Esophagus muscularis mucosa (tissue), 4 donors: ENCODE results near the gene BATF3. TPM values are rescaled to one million over a fixed set of nuclear protein-coding genes. Genes with fewer than 3 reads are reported as not detected.
"Not testable (repeated sequence)": the region's sequence is repeated elsewhere in the genome, so short reads cannot be mapped to it uniquely, and the experiment has no call there.

Experiments used
- DNase-seq: peaks from one replicate; pipeline ENCODE4 v3.0.0-alpha.2; 2017; ENCODE audit errors: extremely low spot score
- H3K27ac ChIP-seq, 4 donors: fragments of 200-600 bp; sonication (generic); replicated peaks in 1 of 4; 1 replicate in 3 of 4; 2 replicates in 1 of 4; pipeline ENCODE4 v1.5.1; 2016 to 2019; ENCODE audit warnings: mild to moderate bottlenecking in 1 of 4
- H3K27me3 ChIP-seq, 4 donors: fragments of 200-600 bp; sonication (generic); one replicate each; pipeline versions ENCODE4 v1.5.1 to v1.6.0; 2016 to 2019
- H3K36me3 ChIP-seq, 4 donors: fragments of 200-600 bp; sonication (generic); one replicate each; pipeline ENCODE4 v1.5.1; 2016 to 2019
- H3K4me1 ChIP-seq, 4 donors: fragments of 200-600 bp; sonication (generic); one replicate each; pipeline ENCODE4 v1.5.1; 2016 to 2019
- H3K4me3 ChIP-seq, 4 donors: fragments of 200-600 bp; sonication (generic); 1 replicate in 2 of 4; 2 replicates in 2 of 4; pipeline ENCODE4 v1.5.1; 2016 to 2019; ENCODE audit warnings: mild to moderate bottlenecking in 4 of 4, moderate library complexity in 1 of 4
- H3K9me3 ChIP-seq, 4 donors: fragments of 200-600 bp; sonication (generic); 1 replicate in 3 of 4; 2 replicates in 1 of 4; pipeline ENCODE4 v1.5.1; 2016 to 2019
- CTCF ChIP-seq, 3 experiments: fragments of 200-600 bp in 2 of 3; fragments of 450-650 bp in 1 of 3; sonication (generic) in 2 of 3; IDR thresholded peaks; one replicate each; pipeline ENCODE4 v1.5.1; 2017 to 2019; ENCODE audit warnings: antibody characterized with exemption in 3 of 3, mild to moderate bottlenecking in 2 of 3, moderate library complexity in 1 of 3
- EP300 ChIP-seq: sonication (generic); formaldehyde crosslinking; IDR thresholded peaks from one replicate; pipeline ENCODE4 v1.6.1; 2017; ENCODE audit warnings: antibody characterized with exemption
- POLR2A ChIP-seq: fragments of 450-650 bp; IDR thresholded peaks from one replicate; pipeline ENCODE4 v1.6.1; 2017; ENCODE audit warnings: antibody characterized with exemption, moderate library complexity, mild to moderate bottlenecking, low read depth
- POLR2AphosphoS5 ChIP-seq, 2 donors: sonication (generic); formaldehyde crosslinking; IDR thresholded peaks; one replicate each; pipeline ENCODE4 v1.6.1; 2017; ENCODE audit warnings: antibody characterized with exemption in 2 of 2
- WGBS: methylation state at CpG from one replicate; pipeline ENCODE4 v1.1.5; 2018; 5-methylcytosine and 5-hydroxymethylcytosine counted together
- intact Hi-C: fragments of 100-400 bp; cut with DNase I; formaldehyde crosslinking; loops from one replicate; pipeline ENCODE4 v1.15.1; 2023
- total RNA-seq, 4 donors: library from RNA; depleted of rRNA; stranded (reverse); fragments of >200 nt; gene quantifications; one replicate each; pipeline versions ENCODE4 v1.1.0 to v1.2.1, GENCODE V29; 2016

The BATF3 gene
- total RNA-seq, 4 donors from 2014 or later = 2.1 to 8.1 (median 5.9) TPM

- Histone ChIP-seq H3K4me3 (no peak overlapping the region), H3K27me3 (no peaks in the 10 kb centered on the region), H3K27ac (no peak overlapping the region), H3K9me3 (peaks cover 0 to 6% (median 0%) of the 10 kb centered on the region in 4 donors), H3K36me3 (no peaks in the 10 kb centered on the region), H3K4me1 (no peaks in the 10 kb centered on the region)
- TF ChIP-seq CTCF (IDR thresholded peaks at IDR 0.05) (no peak), POLR2AphosphoS5 (IDR thresholded peaks at IDR 0.05) (no peak), POLR2A (no peak), EP300 (no peak)
- intact Hi-C loops = no loop called here
- WGBS = 89% methylated on average over 4 of the region's 4 CpGs
- peak; percentile 21 for DNase-seq
Observed at GRCh38 chr1:212712451-212713303, 13.0 kb upstream of the BATF3 start.

GRCh38 chr1:212711974-212712373 is 12.3 kb upstream of the BATF3 start:
- H3K27me3 ChIP-seq, H3K9me3 ChIP-seq, H3K27ac ChIP-seq, H3K36me3 ChIP-seq, H3K4me3 ChIP-seq, intact Hi-C loops, H3K4me1 ChIP-seq: not testable (repeated sequence)
- peak; percentile 55 for DNase-seq
- 94% methylated on average over 8 of the region's 8 CpGs for WGBS

- no peaks in the 10 kb centered on the region for H3K4me1 ChIP-seq
- H3K4me3 ChIP-seq = no peak overlapping the region
- DNase-seq = peak; percentile 57
- no peaks in the 10 kb centered on the region for H3K27me3 ChIP-seq
- no peak overlapping the region for H3K27ac ChIP-seq
- no peaks in the 10 kb centered on the region for H3K36me3 ChIP-seq
- 79% methylated on average over 6 of the region's 6 CpGs for WGBS
- TF ChIP-seq POLR2A = no peak
- no peak for TF ChIP-seq EP300
- TF ChIP-seq POLR2AphosphoS5 (IDR thresholded peaks at IDR 0.05) = no peak
- no peak for TF ChIP-seq CTCF (IDR thresholded peaks at IDR 0.05)
- intact Hi-C loops = no loop called here
- peaks cover 0 to 6% (median 0%) of the 10 kb centered on the region in 4 donors for H3K9me3 ChIP-seq
Observed at GRCh38 chr1:212710566-212710965, 10.9 kb upstream of the BATF3 start.

GRCh38 chr1:212703991-212704564 is 4.4 kb upstream of the BATF3 start:
- intact Hi-C loops = no loop called here
- no peaks in the 10 kb centered on the region for H3K36me3 ChIP-seq
- H3K4me1 ChIP-seq = peaks cover 16 to 27% (median 22%) of the 10 kb centered on the region in 4 donors
- H3K4me3 ChIP-seq = no peak overlapping the region
- DNase-seq = no peak
- no peaks in the 10 kb centered on the region for H3K9me3 ChIP-seq
- no peaks in the 10 kb centered on the region for H3K27me3 ChIP-seq
- H3K27ac ChIP-seq = no peak overlapping the region
- TF ChIP-seq CTCF (IDR thresholded peaks at IDR 0.05) (no peak), EP300 (no peak), POLR2A (no peak), POLR2AphosphoS5 (IDR thresholded peaks at IDR 0.05) (no peak)
- 76% methylated on average over 9 of the region's 9 CpGs for WGBS

GRCh38 chr1:212702672-212703071 is 3.0 kb upstream of the BATF3 start:
- Histone ChIP-seq H3K27me3 (no peaks in the 10 kb centered on the region), H3K4me1 (peaks cover 26 to 36% (median 31%) of the 10 kb centered on the region in 4 donors), H3K9me3 (no peaks in the 10 kb centered on the region), H3K4me3 (no peak overlapping the region), H3K36me3 (no peaks in the 10 kb centered on the region), H3K27ac (no peak overlapping the region)
- no peak for DNase-seq
- TF ChIP-seq EP300 = no peak
- no peak for TF ChIP-seq POLR2A
- no peak for TF ChIP-seq POLR2AphosphoS5 (IDR thresholded peaks at IDR 0.05)
- TF ChIP-seq CTCF (IDR thresholded peaks at IDR 0.05) = no peak
- intact Hi-C loops = no loop called here
- WGBS = 75% methylated on average over 1 of the region's 1 CpG
